Right atrium auricular region (tissue), 2 donors: ENCODE data around the gene KIF1A. TPM values are rescaled to one million over a fixed set of nuclear protein-coding genes. Genes with fewer than 3 reads are reported as not detected.
A peak's percentile ranks its signal among the peaks of the same experiment; 100 is the strongest.
"Not testable (repeated sequence)": the region's sequence is repeated elsewhere in the genome, so short reads cannot be mapped to it uniquely, and the experiment has no call there.

Source experiments
- DNase-seq: peaks from one replicate; pipeline ENCODE4 v3.0.0-alpha.2; 2019; ENCODE audit warnings: low spot score
- H3K27ac ChIP-seq, 2 donors: fragments of 200-600 bp; sonication (generic); 1 replicate in 1 of 2; 2 replicates in 1 of 2; pipeline ENCODE4 v1.5.1; 2016 to 2019
- H3K27me3 ChIP-seq, 2 donors: fragments of 200-600 bp; sonication (generic); one replicate each; pipeline versions ENCODE4 v1.5.1 to v1.6.0; 2017 to 2019
- H3K36me3 ChIP-seq: fragments of 200-600 bp; sonication (generic); one replicate; pipeline ENCODE4 v1.5.1; 2016
- H3K4me1 ChIP-seq, 2 donors: fragments of 200-600 bp; sonication (generic); one replicate each; pipeline versions ENCODE4 v1.5.1 to v1.6.0; 2017 to 2019
- H3K4me3 ChIP-seq, 2 donors: fragments of 200-600 bp; sonication (generic); 1 replicate in 1 of 2; 2 replicates in 1 of 2; pipeline ENCODE4 v1.5.1; 2017 to 2019; ENCODE audit warnings: mild to moderate bottlenecking in 1 of 2, moderate library complexity in 1 of 2
- H3K9me3 ChIP-seq, 2 donors: fragments of 200-600 bp; sonication (generic); one replicate each; pipeline ENCODE4 v1.5.1; 2019
- total RNA-seq, 2 donors: library from RNA; depleted of rRNA; stranded (reverse); fragments of >200 nt; gene quantifications; one replicate each; pipeline ENCODE4 v1.1.0, GENCODE V29; 2016
- TF ChIP-seq, protein P1 (sequence below), 2 donors: fragments of 200-600 bp; sonication (generic); IDR thresholded peaks; one replicate each; pipeline ENCODE4 v1.5.1; 2019; ENCODE audit warnings: antibody characterized with exemption in 2 of 2

The KIF1A gene
- total RNA-seq, 2 donors from 2014 or later: 41.8 to 43.7 TPM

DNA sequence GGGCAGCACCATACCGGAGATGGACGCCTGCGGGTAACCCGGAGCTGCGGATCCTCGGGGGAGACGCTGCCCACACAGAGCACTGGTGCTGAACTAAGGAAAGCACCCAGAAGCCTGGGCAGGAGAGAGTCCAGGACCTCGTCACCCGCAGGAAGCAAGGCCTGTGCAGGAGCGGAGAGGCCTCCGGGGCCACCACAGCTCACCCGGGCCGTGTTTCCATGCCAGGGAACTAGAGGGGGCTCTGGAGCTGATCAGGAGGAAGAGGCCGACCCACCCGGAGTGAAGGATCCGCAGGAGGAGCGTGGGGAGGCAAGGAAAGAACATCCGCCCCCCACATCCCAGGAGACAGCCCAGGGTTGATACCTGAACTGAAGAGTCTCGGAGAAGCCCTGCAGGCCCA lies 141.1 kb downstream of the KIF1A start:
- H3K27ac ChIP-seq, H3K4me1 ChIP-seq, H3K27me3 ChIP-seq, H3K9me3 ChIP-seq, DNase-seq, H3K4me3 ChIP-seq, H3K36me3 ChIP-seq: not testable (repeated sequence)

DNA sequence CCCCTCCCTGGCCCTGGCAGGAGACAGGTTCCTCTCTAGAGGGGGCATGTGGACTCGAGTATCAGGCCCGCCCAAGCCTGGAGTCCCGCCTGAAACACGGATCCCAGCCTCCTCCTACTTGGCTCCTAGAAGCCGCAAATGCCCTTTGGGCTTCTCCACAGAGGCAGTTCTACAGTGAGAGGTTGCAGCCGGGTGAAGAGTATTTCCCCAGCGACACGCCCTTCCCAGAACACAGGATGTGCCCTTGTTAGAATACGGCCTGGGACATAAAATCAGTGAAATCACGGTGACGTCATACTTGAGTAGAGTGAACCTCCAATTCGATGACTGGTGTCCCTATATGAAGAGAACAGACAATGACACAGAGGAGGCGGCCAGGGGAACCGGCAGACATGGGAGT lies 142.0 kb downstream of the KIF1A start:
- H3K4me3 ChIP-seq, DNase-seq, H3K4me1 ChIP-seq, H3K27me3 ChIP-seq, H3K9me3 ChIP-seq, H3K27ac ChIP-seq, H3K36me3 ChIP-seq: not testable (repeated sequence)

DNA sequence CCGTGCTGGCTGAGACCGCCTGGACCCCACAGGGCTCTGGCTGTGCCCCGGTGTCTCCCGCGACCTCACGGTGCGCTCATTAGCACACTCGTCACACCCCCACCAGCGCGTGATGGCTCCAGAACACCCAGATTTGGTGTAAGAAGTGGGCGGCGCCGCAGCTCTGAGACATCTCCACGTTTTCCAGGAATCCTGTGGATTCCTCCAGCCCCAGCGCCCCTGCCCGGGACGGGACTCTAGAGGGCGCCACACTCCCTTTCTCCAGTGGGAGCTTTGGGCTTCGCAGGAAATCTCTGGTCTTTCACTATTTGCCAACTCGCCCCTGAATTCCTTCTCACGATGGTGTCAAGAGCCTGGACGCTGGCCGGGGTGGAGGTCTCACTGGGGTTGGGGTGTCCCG lies 144.7 kb downstream of the KIF1A start:
- H3K4me1 ChIP-seq, H3K27me3 ChIP-seq, DNase-seq, H3K9me3 ChIP-seq, H3K4me3 ChIP-seq, H3K27ac ChIP-seq, H3K36me3 ChIP-seq: not testable (repeated sequence)

DNA sequence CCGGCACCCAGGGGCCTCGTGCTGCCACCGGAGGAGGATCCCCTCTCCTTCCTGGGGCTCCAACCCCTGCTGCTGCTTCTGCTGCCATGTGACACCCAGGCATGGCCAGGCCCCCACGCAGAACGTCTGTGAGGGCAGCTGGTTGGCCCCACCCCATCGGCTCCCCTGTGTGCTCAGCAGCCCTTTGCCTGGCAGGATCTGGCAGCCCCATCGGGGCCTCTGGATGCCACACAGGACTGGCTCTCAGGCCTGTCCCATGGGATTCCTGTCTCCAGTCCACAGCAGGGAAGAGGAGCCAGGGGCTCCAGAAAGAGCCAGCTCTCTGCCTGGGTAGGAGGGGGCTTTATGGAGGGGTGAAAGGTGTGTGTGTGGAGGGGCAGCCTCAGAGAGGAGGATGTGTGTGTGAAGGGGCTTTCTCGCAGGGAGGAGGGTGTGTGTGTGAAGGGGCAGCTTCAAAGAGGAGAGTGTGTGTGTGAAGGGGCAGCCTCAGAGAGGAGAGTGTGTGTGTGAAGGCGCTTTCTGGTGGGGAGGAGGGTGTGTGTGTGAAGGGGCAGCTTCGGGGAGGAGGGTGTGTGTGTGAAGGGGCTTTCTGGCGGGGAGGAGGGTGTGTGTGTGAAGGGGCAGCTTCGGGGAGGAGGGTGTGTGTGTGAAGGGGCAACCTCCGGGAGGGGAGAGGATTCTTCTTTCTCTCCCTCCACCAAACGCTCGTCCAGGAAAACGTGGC lies 145.4 kb downstream of the KIF1A start:
- H3K27me3 ChIP-seq, H3K4me1 ChIP-seq, H3K36me3 ChIP-seq, H3K9me3 ChIP-seq, H3K27ac ChIP-seq, H3K4me3 ChIP-seq: not testable (repeated sequence)
- peak; percentile 13 for DNase-seq

DNA sequence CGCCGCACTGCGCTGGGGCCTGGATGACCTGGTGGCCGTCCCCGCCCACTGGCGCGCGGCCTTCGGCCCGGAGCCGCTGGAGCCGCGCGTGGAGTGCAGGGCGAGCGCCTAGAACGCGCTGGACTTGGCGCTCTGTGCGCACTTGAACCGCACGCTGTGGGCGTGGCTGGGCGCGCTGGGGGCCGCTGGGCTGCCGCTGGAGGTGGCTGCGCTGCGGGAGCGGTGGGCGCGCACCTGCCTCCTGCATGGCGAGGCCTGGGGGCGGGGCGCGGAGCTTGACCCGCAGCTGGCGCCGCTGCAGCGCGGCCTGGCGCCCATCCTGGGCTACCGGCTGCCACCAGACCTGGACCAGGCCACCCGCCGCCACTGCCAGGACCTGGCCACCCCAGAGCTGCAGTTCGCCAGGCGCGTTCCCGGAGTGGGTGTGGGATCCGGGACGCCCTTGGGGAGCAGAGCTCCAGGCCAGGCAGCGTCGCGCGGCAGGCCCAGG lies 147.3 kb downstream of the KIF1A start:
- H3K27ac ChIP-seq: no peak overlapping the region
- DNase-seq: no peak

DNA sequence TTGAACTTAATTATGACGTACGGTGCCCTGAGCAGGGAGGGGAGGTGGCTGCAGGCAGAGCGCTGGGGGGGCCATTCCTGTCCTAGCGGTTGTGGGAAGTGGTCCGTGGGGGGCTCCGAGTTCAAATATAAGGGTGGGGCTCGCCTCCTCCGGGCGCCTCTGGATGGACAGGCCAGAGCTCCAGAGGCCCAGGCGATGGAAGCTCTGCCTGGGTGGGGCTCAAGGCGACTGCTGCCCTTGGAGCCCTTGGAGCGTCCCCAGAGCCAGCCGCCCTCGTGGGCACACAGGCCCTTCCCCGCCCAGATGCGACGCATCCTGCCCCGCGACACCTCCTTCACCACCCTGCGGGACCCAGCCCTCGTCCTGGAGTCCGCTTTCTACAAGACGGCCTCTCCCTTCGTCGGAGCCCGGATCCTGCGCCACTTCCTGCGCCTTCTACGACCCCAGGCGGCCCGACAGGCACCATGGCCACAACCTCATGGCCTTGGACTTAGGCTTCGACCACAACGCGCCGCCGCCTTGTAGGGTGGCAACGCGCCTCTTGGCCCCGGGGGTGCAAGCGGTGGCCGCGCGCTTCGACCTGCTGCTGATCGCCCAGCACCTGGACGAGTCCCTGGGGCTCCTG lies 147.8 kb downstream of the KIF1A start:
- Histone ChIP-seq H3K27ac (no peak overlapping the region), H3K36me3 (no peaks in the 10 kb centered on the region), H3K27me3 (no peaks in the 10 kb centered on the region), H3K9me3 (no peaks in the 10 kb centered on the region), H3K4me3 (peak overlapping the region in 1 of 2 donors; percentile 25), H3K4me1 (no peaks in the 10 kb centered on the region)
- DNase-seq: peak; percentile 46
- TF ChIP-seq, protein P1, sequence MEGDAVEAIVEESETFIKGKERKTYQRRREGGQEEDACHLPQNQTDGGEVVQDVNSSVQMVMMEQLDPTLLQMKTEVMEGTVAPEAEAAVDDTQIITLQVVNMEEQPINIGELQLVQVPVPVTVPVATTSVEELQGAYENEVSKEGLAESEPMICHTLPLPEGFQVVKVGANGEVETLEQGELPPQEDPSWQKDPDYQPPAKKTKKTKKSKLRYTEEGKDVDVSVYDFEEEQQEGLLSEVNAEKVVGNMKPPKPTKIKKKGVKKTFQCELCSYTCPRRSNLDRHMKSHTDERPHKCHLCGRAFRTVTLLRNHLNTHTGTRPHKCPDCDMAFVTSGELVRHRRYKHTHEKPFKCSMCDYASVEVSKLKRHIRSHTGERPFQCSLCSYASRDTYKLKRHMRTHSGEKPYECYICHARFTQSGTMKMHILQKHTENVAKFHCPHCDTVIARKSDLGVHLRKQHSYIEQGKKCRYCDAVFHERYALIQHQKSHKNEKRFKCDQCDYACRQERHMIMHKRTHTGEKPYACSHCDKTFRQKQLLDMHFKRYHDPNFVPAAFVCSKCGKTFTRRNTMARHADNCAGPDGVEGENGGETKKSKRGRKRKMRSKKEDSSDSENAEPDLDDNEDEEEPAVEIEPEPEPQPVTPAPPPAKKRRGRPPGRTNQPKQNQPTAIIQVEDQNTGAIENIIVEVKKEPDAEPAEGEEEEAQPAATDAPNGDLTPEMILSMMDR (IDR thresholded peaks at IDR 0.05): no peak

More for the DNA sequence above, 147.3 kb downstream of the KIF1A start:
- no peaks in the 10 kb centered on the region for H3K27me3 ChIP-seq
- TF ChIP-seq, protein P1 (IDR thresholded peaks at IDR 0.05): no peak
- no peaks in the 10 kb centered on the region for H3K4me1 ChIP-seq
- H3K36me3 ChIP-seq: no peaks in the 10 kb centered on the region
- H3K4me3 ChIP-seq: peak overlapping the region in 1 of 2 donors; percentile 25
- no peaks in the 10 kb centered on the region for H3K9me3 ChIP-seq

DNA sequence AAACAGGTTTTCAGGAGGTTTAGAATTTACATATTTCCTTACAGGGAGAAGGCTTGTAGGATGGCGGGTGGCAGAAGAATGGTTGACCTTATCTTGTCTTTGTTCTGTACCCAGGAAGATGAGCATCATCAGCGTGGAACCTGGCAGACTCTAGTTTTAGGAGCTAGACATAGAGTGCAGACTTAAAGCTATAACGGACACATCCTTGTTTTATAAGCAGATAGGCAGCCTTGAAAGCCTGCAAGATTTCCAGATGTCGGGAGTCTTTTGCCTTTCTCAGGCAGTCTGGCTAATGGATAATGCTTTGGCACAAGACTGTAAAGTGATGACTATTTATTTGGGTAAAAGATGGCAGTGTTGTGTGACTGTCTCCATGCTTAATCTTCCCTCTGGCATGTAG lies 149.1 kb downstream of the KIF1A start:
- no peak overlapping the region for H3K4me3 ChIP-seq
- no peaks in the 10 kb centered on the region for H3K27me3 ChIP-seq
- peaks cover 0 to 3% of the 10 kb centered on the region in 2 donors for H3K9me3 ChIP-seq
- no peaks in the 10 kb centered on the region for H3K36me3 ChIP-seq
- TF ChIP-seq, protein P1 (IDR thresholded peaks at IDR 0.05): no peak
- DNase-seq: peak; percentile 21
- H3K4me1 ChIP-seq: no peaks in the 10 kb centered on the region
- no peak overlapping the region for H3K27ac ChIP-seq

DNA sequence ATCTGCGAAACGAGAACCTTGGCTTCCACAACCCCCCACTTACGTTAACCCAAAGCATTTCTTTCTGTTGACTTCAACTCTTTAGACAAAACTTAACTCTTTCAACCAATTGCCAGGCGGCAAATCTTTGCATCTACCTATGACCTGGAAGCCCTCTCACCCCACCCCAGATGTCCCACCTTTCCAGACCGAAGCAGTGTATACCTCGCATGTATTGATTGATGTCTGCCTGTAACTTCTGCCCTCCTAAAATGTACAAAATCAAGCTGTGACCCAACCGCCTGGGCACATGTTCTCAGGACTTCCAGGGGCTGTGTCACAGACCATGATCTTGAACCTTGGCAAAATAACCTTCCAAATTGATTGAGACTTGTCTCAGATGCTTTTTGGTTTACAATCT lies 149.6 kb downstream of the KIF1A start:
- peaks cover 0 to 8% of the 10 kb centered on the region in 2 donors for H3K9me3 ChIP-seq
- no peaks in the 10 kb centered on the region for H3K4me1 ChIP-seq
- TF ChIP-seq, protein P1 (IDR thresholded peaks at IDR 0.05): no peak
- H3K36me3 ChIP-seq: no peaks in the 10 kb centered on the region
- H3K27ac ChIP-seq: no peak overlapping the region
- H3K27me3 ChIP-seq: no peaks in the 10 kb centered on the region
- peak; percentile 30 for DNase-seq
- H3K4me3 ChIP-seq: no peak overlapping the region
